PC-3 (cell line): ENCODE data around the gene CACNA1C. TPM values are rescaled to one million over a fixed set of nuclear protein-coding genes. Genes with fewer than 3 reads are reported as not detected.

Experiments used
- ATAC-seq: fragments of 200-7000 bp; cut with Tn5 transposase; 2 replicates; pipeline ENCODE4 v1.9.1; 2020; ENCODE audit warnings: mild to moderate bottlenecking, moderate library complexity
- BruUV-seq: library from RNA; stranded (reverse); fragments of 400-500 nt; replicated peaks from 2 replicates; lab custom pipeline; 2021; lab: Mats Ljungman, UMichigan
- CTCF ChIA-PET: fragments of 300-600 bp; sonication (Branson Sonifier 250); formaldehyde crosslinking; loops from one replicate; lab custom pipeline; 2022; ENCODE audit warnings: antibody characterized with exemption; lab: Charles Lee
- POLR2A ChIA-PET: fragments of 300-600 bp; sonication (Branson Sonifier 250); formaldehyde crosslinking; loops from one replicate; lab custom pipeline; 2022; ENCODE audit warnings: antibody characterized with exemption; ENCODE audit not compliant: unreplicated experiment; lab: Charles Lee
- DNase-seq: peaks from one replicate; pipeline ENCODE4 v3.0.0-alpha.2; 2015
- H2AFZ ChIP-seq: fragments of 300-600 bp; sonication (generic); 2 replicates; pipeline ENCODE4 v1.6.0; 2016; ENCODE audit warnings: antibody characterized with exemption, low read length
- H3F3A ChIP-seq: fragments of 300-600 bp; sonication (generic); one replicate; pipeline ENCODE4 v1.6.0; 2017; ENCODE audit warnings: antibody characterized with exemption, low read length, control low read depth, mild to moderate bottlenecking; ENCODE audit not compliant: unreplicated experiment
- H3K27ac ChIP-seq: fragments of 300-600 bp; sonication (generic); 2 replicates; pipeline ENCODE4 v1.5.1; 2016; ENCODE audit warnings: mild to moderate bottlenecking, low read length
- H3K27me3 ChIP-seq: fragments of 300-600 bp; sonication (generic); 2 replicates; pipeline ENCODE4 v1.6.1; 2016; ENCODE audit warnings: low read length, mixed read lengths
- H3K36me3 ChIP-seq: fragments of 300-600 bp; sonication (generic); 2 replicates; pipeline ENCODE4 v1.6.1; 2016; ENCODE audit warnings: low read depth, mixed run types, low read length, mixed read lengths
- H3K4me1 ChIP-seq: fragments of 300-600 bp; sonication (generic); 2 replicates; pipeline ENCODE4 v1.5.1; 2016; ENCODE audit warnings: low read length; ENCODE audit not compliant: insufficient read depth
- H3K4me2 ChIP-seq: fragments of 300-600 bp; sonication (generic); 2 replicates; pipeline ENCODE4 v1.6.0; 2016; ENCODE audit warnings: low read length
- H3K4me3 ChIP-seq: fragments of 300-600 bp; sonication (generic); 2 replicates; pipeline ENCODE4 v1.5.1; 2016; ENCODE audit warnings: mild to moderate bottlenecking, low read length, mixed read lengths
- H3K79me2 ChIP-seq: fragments of 300-600 bp; sonication (generic); 2 replicates; pipeline ENCODE4 v1.6.1; 2017; ENCODE audit warnings: low read length, mixed read lengths
- H3K9ac ChIP-seq: fragments of 300-600 bp; sonication (generic); 2 replicates; pipeline ENCODE4 v1.6.0; 2016; ENCODE audit warnings: mild to moderate bottlenecking, low read length
- H3K9me2 ChIP-seq: fragments of 300-600 bp; sonication (generic); replicated peaks from 2 replicates; pipeline ENCODE4 v1.6.1; 2016; ENCODE audit warnings: mixed run types, low read length, mixed read lengths
- H3K9me3 ChIP-seq: fragments of 300-600 bp; sonication (generic); 2 replicates; pipeline ENCODE4 v1.6.1; 2016; ENCODE audit warnings: low read length, mixed read lengths
- H4K20me1 ChIP-seq: fragments of 300-600 bp; sonication (generic); 2 replicates; pipeline ENCODE4 v1.6.1; 2016; ENCODE audit warnings: low read length, mixed read lengths
- EZH2 ChIP-seq: fragments of 300-600 bp; sonication (generic); IDR thresholded peaks from one replicate; pipeline ENCODE4 v1.6.1; 2017; ENCODE audit warnings: antibody characterized with exemption, mild to moderate bottlenecking, low read length; ENCODE audit not compliant: unreplicated experiment
- EZH2phosphoT487 ChIP-seq: fragments of 300-600 bp; sonication (generic); IDR thresholded peaks from 2 replicates; pipeline ENCODE4 v1.6.1; 2018; ENCODE audit warnings: mild to moderate bottlenecking, antibody characterized with exemption, low read length, borderline replicate concordance
- intact Hi-C: fragments of 100-400 bp; cut with micrococcal nuclease; formaldehyde crosslinking; loops from 2 replicates; pipeline ENCODE4 v1.9.0; 2023
- total RNA-seq: library from RNA; depleted of rRNA; stranded (reverse); fragments of >200 nt; gene quantifications from 2 replicates; pipeline ENCODE4 v1.2.3, GENCODE V29; 2014
- TF ChIP-seq, protein P1 (sequence below): fragments of 300-600 bp; sonication (generic); conservative IDR thresholded peaks from 2 replicates; pipeline ENCODE4 v1.5.1; 2017; ENCODE audit warnings: antibody characterized with exemption, low read depth, mild to moderate bottlenecking, low read length

CACNA1C gene
- total RNA-seq, 1 experiment from 2014 or later, result not detected

DNA sequence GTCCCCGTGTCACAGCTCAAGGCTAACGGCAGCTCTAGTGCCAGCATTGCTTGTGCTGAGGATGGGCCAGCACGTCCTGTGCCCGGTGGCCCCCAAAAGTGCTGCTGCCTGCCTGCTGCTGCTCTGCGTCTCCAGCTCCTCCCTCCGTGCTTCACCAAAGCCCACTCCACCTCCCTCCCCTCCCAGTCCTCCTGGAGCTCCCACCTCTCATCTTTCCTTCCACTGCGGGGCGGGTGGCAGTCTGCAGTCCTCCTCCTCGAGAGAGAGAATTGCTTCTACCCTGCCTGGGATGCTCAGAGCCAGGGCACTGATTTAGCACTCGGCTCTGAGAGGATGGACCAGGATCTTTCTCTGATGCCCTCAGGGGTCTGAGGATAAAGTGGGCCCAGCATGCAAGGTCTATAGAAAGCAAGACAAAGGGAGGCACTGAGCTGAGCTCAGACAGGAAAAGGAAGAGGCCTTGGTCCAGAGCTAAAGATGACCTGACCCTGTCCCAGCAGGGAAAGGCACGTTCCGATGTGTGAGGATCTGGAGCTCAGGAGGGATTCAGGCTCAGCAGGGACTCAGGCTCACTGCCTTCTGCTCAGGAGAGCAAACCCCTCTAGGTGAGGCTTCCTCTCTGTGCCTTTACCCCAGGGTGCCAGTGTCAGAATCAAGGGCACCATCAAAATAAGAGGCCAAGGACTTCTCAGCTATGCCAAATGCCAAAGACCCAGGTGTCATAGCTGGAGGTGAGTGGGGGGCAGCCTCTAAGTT, 628.8 kb downstream of the CACNA1C start:
- no peaks in the 10 kb centered on the region for H4K20me1 ChIP-seq
- DNase-seq (no peak), ATAC-seq (no peak)
- H2AFZ ChIP-seq, result no peak overlapping the region
- H3K27me3 ChIP-seq, result peaks cover 37% of the 10 kb centered on the region
- ChIA-PET CTCF (no interaction called here), POLR2A (no interaction called here)
- H3K79me2 ChIP-seq, result no peaks in the 10 kb centered on the region
- H3K9me3 ChIP-seq, result no peaks in the 10 kb centered on the region
- TF ChIP-seq EZH2, result no peak
- TF ChIP-seq, protein P1, sequence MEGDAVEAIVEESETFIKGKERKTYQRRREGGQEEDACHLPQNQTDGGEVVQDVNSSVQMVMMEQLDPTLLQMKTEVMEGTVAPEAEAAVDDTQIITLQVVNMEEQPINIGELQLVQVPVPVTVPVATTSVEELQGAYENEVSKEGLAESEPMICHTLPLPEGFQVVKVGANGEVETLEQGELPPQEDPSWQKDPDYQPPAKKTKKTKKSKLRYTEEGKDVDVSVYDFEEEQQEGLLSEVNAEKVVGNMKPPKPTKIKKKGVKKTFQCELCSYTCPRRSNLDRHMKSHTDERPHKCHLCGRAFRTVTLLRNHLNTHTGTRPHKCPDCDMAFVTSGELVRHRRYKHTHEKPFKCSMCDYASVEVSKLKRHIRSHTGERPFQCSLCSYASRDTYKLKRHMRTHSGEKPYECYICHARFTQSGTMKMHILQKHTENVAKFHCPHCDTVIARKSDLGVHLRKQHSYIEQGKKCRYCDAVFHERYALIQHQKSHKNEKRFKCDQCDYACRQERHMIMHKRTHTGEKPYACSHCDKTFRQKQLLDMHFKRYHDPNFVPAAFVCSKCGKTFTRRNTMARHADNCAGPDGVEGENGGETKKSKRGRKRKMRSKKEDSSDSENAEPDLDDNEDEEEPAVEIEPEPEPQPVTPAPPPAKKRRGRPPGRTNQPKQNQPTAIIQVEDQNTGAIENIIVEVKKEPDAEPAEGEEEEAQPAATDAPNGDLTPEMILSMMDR, result no peak
- no peak for TF ChIP-seq EZH2phosphoT487
- no peak overlapping the region for H3K4me2 ChIP-seq
- H3F3A ChIP-seq, result no peaks in the 10 kb centered on the region
- no TSS peak for BruUV-seq
- no peaks in the 10 kb centered on the region for H3K36me3 ChIP-seq
- H3K9me2 ChIP-seq, result no peaks in the 10 kb centered on the region
- no peak overlapping the region for H3K4me3 ChIP-seq
- H3K9ac ChIP-seq, result no peak overlapping the region
- no peak overlapping the region for H3K27ac ChIP-seq
- no peaks in the 10 kb centered on the region for H3K4me1 ChIP-seq
- intact Hi-C loops, result no loop called here

DNA sequence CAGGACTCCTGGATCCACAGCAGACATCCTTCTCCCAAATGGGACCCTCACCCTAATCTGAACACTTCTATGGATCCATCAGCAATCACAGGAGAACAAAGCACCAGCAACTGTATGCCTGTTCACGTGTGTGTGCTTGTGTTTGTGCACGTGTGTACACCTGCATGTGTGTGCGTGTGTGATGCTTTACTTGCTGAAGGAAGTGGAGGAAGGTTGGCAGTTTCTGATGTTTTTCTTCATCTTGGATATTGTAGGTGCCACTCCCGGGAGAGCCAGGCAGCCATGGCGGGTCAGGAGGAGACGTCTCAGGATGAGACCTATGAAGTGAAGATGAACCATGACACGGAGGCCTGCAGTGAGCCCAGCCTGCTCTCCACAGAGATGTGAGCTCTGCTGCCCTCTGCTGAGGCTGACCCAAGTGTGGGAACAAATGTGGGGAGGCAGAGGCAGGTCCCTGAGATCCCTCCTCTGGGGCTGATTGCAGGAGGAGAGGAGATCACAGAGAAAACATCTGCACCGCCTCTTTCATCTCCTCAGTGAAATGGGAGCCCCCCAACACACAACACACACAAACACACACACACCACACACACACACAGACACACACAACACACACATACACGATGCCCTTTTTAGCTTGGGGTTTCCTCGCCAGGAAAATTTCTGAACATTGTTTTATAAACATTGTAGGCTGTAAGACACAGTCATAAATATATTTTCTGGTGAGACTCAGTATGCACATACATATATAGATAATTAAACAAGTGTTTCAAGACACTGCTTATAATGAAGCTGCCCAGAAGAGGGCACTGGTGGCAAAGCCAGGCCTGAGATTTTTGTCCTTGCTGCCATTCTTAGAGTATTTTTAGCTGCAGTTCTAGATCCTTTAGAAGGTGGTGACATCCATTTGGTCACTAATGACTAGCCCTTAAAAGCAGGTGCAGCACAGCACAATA, 629.8 kb downstream of the CACNA1C start:
- H3K79me2 ChIP-seq, result no peaks in the 10 kb centered on the region
- H3K9ac ChIP-seq, result no peak overlapping the region
- ChIA-PET POLR2A (no interaction called here), CTCF (no interaction called here)
- H3K4me2 ChIP-seq, result no peak overlapping the region
- no peak for ATAC-seq
- H3K9me2 ChIP-seq, result no peaks in the 10 kb centered on the region
- peak; percentile 38 for DNase-seq
- intact Hi-C loops, result no loop called here
- H3K4me3 ChIP-seq, result no peak overlapping the region
- peaks cover 30% of the 10 kb centered on the region for H3K27me3 ChIP-seq
- TF ChIP-seq EZH2phosphoT487, result no peak
- TF ChIP-seq, protein P1, result peak; percentile 55
- H3K9me3 ChIP-seq, result no peaks in the 10 kb centered on the region
- no peaks in the 10 kb centered on the region for H3F3A ChIP-seq
- H3K4me1 ChIP-seq, result no peaks in the 10 kb centered on the region
- H3K36me3 ChIP-seq, result no peaks in the 10 kb centered on the region
- BruUV-seq, result no TSS peak
- no peaks in the 10 kb centered on the region for H4K20me1 ChIP-seq
- no peak overlapping the region for H3K27ac ChIP-seq
- H2AFZ ChIP-seq, result no peak overlapping the region
